ENCODE data around the gene PDZRN4. TPM values are rescaled to one million over a fixed set of nuclear protein-coding genes. Genes with fewer than 3 reads are reported as not detected.

PDZRN4 gene
- total RNA-seq, 1 donor from 2014 or later = 0.14 TPM

DNA sequence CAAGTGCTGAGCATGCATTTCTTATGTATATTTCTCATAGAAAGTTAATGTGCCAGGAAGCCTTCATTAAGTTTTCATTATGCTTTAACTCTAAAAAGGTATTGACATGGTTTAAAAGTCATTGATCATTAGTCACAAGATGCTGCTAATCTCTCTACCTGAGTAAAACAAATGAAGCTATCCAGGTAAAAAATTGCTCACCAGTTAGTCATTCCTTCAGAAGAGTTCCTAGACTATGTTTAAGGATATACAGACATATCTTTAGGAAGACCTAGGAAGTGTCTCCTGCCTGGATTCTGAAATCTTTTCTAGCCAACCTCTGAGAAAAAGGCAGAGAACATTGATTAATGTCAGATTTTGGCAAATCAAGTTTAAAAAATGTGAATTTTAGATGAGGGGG is 274.2 kb downstream of the PDZRN4 start:
- no peak overlapping the region for H3K4me3 ChIP-seq
- H3K4me1 ChIP-seq = no peaks in the 10 kb centered on the region
- no peaks in the 10 kb centered on the region for H3K27me3 ChIP-seq (ENCODE audit: low read depth)
- DNase-seq = no peak
- TF ChIP-seq, protein P1, sequence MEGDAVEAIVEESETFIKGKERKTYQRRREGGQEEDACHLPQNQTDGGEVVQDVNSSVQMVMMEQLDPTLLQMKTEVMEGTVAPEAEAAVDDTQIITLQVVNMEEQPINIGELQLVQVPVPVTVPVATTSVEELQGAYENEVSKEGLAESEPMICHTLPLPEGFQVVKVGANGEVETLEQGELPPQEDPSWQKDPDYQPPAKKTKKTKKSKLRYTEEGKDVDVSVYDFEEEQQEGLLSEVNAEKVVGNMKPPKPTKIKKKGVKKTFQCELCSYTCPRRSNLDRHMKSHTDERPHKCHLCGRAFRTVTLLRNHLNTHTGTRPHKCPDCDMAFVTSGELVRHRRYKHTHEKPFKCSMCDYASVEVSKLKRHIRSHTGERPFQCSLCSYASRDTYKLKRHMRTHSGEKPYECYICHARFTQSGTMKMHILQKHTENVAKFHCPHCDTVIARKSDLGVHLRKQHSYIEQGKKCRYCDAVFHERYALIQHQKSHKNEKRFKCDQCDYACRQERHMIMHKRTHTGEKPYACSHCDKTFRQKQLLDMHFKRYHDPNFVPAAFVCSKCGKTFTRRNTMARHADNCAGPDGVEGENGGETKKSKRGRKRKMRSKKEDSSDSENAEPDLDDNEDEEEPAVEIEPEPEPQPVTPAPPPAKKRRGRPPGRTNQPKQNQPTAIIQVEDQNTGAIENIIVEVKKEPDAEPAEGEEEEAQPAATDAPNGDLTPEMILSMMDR (IDR thresholded peaks at IDR 0.05; ENCODE audit: borderline replicate concordance) = no peak
- H3K36me3 ChIP-seq = no peaks in the 10 kb centered on the region
- intact Hi-C loops (cut with micrococcal nuclease) = no loop called here
- H3K9me3 ChIP-seq (replicated peaks) = no peaks in the 10 kb centered on the region
- no peak overlapping the region for H3K27ac ChIP-seq (replicated peaks)

DNA sequence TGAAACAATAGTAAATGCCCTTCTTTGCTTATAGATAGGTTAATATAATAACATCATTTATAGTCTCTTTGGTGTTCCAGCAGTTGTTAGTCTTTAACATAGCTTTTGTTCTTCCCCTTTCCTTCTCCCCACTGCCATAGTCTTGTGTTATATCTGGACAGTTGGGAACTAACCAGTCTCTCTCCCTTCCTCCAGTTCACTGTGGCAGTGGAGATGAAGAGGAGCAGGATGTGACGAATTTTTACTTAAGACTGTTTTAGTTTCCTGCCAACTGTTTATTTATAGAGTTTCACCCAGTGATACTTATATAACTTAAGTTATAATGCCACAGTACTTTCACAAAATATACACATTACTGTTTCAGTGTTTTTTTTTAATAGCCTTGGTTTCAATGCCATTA is 277.4 kb downstream of the PDZRN4 start:
- no peak overlapping the region for H3K4me3 ChIP-seq
- intact Hi-C loops (cut with micrococcal nuclease) = no loop called here
- DNase-seq = no peak
- no peak overlapping the region for H3K27ac ChIP-seq (replicated peaks)
- no peaks in the 10 kb centered on the region for H3K27me3 ChIP-seq (ENCODE audit: low read depth)
- no peaks in the 10 kb centered on the region for H3K4me1 ChIP-seq
- H3K36me3 ChIP-seq = no peaks in the 10 kb centered on the region
- H3K9me3 ChIP-seq (replicated peaks) = no peaks in the 10 kb centered on the region
- TF ChIP-seq, protein P1 (IDR thresholded peaks at IDR 0.05; ENCODE audit: borderline replicate concordance) = no peak

DNA sequence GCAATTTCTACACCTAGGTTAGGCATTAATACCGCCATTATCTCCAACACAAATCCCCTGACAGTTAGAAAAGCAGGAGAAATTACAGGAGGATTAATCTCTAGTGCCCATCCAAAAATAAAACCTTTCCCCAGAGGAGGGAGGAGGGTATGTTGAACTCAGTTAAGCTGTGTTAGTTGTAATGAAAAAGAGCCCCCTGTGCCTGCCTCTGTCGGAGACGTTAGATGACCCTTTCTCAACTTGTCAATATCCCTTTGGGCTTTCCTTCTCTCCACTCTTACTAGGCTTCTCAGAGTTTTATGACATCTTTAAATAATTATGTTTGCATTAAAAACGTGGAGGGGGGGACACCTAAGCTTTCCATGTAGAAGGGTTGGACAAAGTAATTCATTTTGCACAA is 278.2 kb downstream of the PDZRN4 start:
- Histone ChIP-seq H3K4me3 (no peak overlapping the region), H3K4me1 (no peaks in the 10 kb centered on the region), H3K36me3 (no peaks in the 10 kb centered on the region), H3K9me3 (replicated peaks) (no peaks in the 10 kb centered on the region), H3K27ac (replicated peaks) (no peak overlapping the region), H3K27me3 (ENCODE audit: low read depth) (no peaks in the 10 kb centered on the region)
- DNase-seq = no peak
- intact Hi-C loops (cut with micrococcal nuclease) = no loop called here
- TF ChIP-seq, protein P1 (IDR thresholded peaks at IDR 0.05; ENCODE audit: borderline replicate concordance) = no peak

DNA sequence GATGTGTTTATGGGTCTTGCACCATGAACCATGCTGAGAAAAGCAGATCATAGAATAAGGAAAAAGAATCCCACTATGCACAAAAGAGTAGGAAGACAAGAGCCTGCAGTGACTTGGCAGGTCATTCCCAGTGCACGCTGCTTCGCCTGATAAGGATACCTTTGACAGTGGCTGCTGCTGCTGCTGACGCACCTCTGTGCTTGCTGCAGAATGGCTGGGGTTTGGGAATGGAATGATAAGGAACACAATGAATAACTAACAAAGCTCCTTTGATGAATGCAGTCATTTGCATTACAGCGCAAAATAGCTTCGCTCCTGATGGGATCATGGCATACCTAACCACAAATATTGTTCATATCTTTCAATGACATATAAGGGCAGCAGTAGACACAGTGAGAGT is 278.7 kb downstream of the PDZRN4 start:
- TF ChIP-seq, protein P1 (IDR thresholded peaks at IDR 0.05; ENCODE audit: borderline replicate concordance) = no peak
- no peak overlapping the region for H3K4me3 ChIP-seq
- no peaks in the 10 kb centered on the region for H3K27me3 ChIP-seq (ENCODE audit: low read depth)
- no peaks in the 10 kb centered on the region for H3K36me3 ChIP-seq
- intact Hi-C loops (cut with micrococcal nuclease) = no loop called here
- no peaks in the 10 kb centered on the region for H3K4me1 ChIP-seq
- no peak for DNase-seq
- no peaks in the 10 kb centered on the region for H3K9me3 ChIP-seq (replicated peaks)
- H3K27ac ChIP-seq (replicated peaks) = no peak overlapping the region

DNA sequence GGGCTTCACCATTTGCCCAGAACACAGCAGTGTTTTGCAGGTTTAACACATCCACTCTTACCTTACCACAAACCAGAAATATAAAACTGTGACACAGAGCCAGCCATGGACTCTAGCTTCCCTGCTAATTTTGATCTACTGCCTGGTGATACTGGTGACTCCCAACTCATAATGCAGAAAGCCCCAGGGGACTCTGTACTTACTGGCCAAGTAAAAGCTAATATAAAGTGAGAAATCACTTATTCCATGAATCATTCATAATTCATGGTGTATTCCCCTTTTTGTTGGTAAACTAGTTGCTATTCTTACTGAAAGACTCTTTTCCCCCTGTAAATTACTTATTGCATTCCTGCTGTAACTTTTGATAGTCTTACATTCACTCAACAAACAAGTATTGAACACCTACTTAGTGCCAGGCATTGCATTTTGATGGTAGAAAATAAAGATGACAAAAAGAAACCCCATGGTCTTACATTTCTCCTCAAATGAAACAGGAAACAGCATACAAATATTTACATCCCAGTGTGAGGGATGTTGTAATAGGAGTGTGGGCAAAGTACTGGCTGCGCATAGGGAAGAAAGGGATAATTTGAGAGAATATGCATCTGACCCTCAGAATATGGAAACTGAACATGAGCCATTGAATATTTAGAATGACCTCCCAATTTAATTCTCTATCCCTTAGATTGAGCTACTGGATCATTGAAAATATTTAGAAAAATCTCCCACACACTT is 279.6 kb downstream of the PDZRN4 start:
- no peaks in the 10 kb centered on the region for H3K36me3 ChIP-seq
- no peak overlapping the region for H3K27ac ChIP-seq (replicated peaks)
- intact Hi-C loops (cut with micrococcal nuclease) = no loop called here
- no peak for DNase-seq
- H3K4me3 ChIP-seq = no peak overlapping the region
- H3K27me3 ChIP-seq (ENCODE audit: low read depth) = no peaks in the 10 kb centered on the region
- TF ChIP-seq, protein P1 (IDR thresholded peaks at IDR 0.05; ENCODE audit: borderline replicate concordance) = no peak
- no peaks in the 10 kb centered on the region for H3K4me1 ChIP-seq
- H3K9me3 ChIP-seq (replicated peaks) = no peaks in the 10 kb centered on the region

Measured in left ventricle myocardium inferior (tissue), 1 donor.